ENCODE results near the gene THEM4.

THEM4 gene

GRCh38 chr1:151909167-151910149 lies at the start of gene THEM4:
Gene THEM4, minus strand, starts transcription at chr1:151909511. Its CDS starts 53 bp downstream, at chr1:151909458.
- DNase-seq (ENCODE audit: low spot score) = peak; percentile 97
- in situ Hi-C loops (cut with MboI; ENCODE audit: low pct_unique_long_range_greater_than_20kb, low sequenced_read_pairs, unreplicated experiment) = no loop called here
- TF ChIP-seq CTCF (IDR thresholded peaks at IDR 0.05; ENCODE audit: extremely low read depth, insufficient read depth, missing control alignments) = peak; percentile 52

- no peak for TF ChIP-seq CTCF (IDR thresholded peaks at IDR 0.05; ENCODE audit: extremely low read depth, insufficient read depth, missing control alignments)
- DNase-seq (ENCODE audit: low spot score) = no peak
- in situ Hi-C loops (cut with MboI; ENCODE audit: low pct_unique_long_range_greater_than_20kb, low sequenced_read_pairs, unreplicated experiment) = no loop called here
Observed at GRCh38 chr1:151958959-151959358, 49.6 kb upstream of the THEM4 start.

- in situ Hi-C loops (cut with MboI; ENCODE audit: low pct_unique_long_range_greater_than_20kb, low sequenced_read_pairs, unreplicated experiment) = no loop called here
Observed at GRCh38 chr1:151956957-151957497, 47.7 kb upstream of the THEM4 start.

GRCh38 chr1:151953409-151954094 lies 44.2 kb upstream of the THEM4 start:
- DNase-seq (ENCODE audit: low spot score) = no peak
- in situ Hi-C loops (cut with MboI; ENCODE audit: low pct_unique_long_range_greater_than_20kb, low sequenced_read_pairs, unreplicated experiment) = no loop called here
- TF ChIP-seq CTCF (IDR thresholded peaks at IDR 0.05; ENCODE audit: extremely low read depth, insufficient read depth, missing control alignments) = no peak

More at GRCh38 chr1:151956957-151957497, 47.7 kb upstream of the THEM4 start:
- no peak for TF ChIP-seq CTCF (IDR thresholded peaks at IDR 0.05; ENCODE audit: extremely low read depth, insufficient read depth, missing control alignments)
- no peak for DNase-seq (ENCODE audit: low spot score)

GRCh38 chr1:151952811-151953210 lies 43.5 kb upstream of the THEM4 start:
- DNase-seq (ENCODE audit: low spot score) = no peak
- in situ Hi-C loops (cut with MboI; ENCODE audit: low pct_unique_long_range_greater_than_20kb, low sequenced_read_pairs, unreplicated experiment) = no loop called here
- no peak for TF ChIP-seq CTCF (IDR thresholded peaks at IDR 0.05; ENCODE audit: extremely low read depth, insufficient read depth, missing control alignments)

- in situ Hi-C loops (cut with MboI; ENCODE audit: low pct_unique_long_range_greater_than_20kb, low sequenced_read_pairs, unreplicated experiment) = no loop called here
- DNase-seq (ENCODE audit: low spot score) = no peak
- TF ChIP-seq CTCF (IDR thresholded peaks at IDR 0.05; ENCODE audit: extremely low read depth, insufficient read depth, missing control alignments) = no peak
Observed at GRCh38 chr1:151949371-151950193, 40.3 kb upstream of the THEM4 start.
